Tibial nerve (tissue), 4 donors: ENCODE results near the gene CTNNA1. TPM values are rescaled to one million over a fixed set of nuclear protein-coding genes. Genes with fewer than 3 reads are reported as not detected.
"Not testable (repeated sequence)": the region's sequence is repeated elsewhere in the genome, so short reads cannot be mapped to it uniquely, and the experiment has no call there.

Experiments used
- DNase-seq, 2 donors: peaks; one replicate each; pipeline ENCODE4 v3.0.0-alpha.2; 2019; ENCODE audit warnings: low spot score in 2 of 2
- H3K27ac ChIP-seq, 4 donors: fragments of 200-600 bp; sonication (generic) in 3 of 4; one replicate each; pipeline ENCODE4 v1.5.1; 2017 to 2019; ENCODE audit warnings: mild to moderate bottlenecking in 1 of 4
- H3K27me3 ChIP-seq, 2 donors: fragments of 200-600 bp; sonication (generic) in 1 of 2; one replicate each; pipeline versions ENCODE4 v1.5.1 to v1.6.0; 2017 to 2019
- H3K36me3 ChIP-seq, 3 donors: fragments of 200-600 bp; sonication (generic); one replicate each; pipeline ENCODE4 v1.5.1; 2018 to 2019
- H3K4me1 ChIP-seq, 4 donors: fragments of 200-600 bp; sonication (generic) in 3 of 4; one replicate each; pipeline ENCODE4 v1.5.1; 2017 to 2019
- H3K4me3 ChIP-seq, 4 donors: fragments of 200-600 bp; sonication (generic) in 3 of 4; one replicate each; pipeline ENCODE4 v1.5.1; 2017 to 2019; ENCODE audit warnings: mild to moderate bottlenecking in 1 of 4, moderate library complexity in 1 of 4
- H3K9me3 ChIP-seq, 4 donors: fragments of 200-600 bp; sonication (generic) in 3 of 4; one replicate each; pipeline ENCODE4 v1.5.1; 2017 to 2019
- CTCF ChIP-seq, 5 experiments: fragments of 200-600 bp in 3 of 5; fragments of 450-650 bp in 2 of 5; sonication (generic) in 3 of 5; IDR thresholded peaks; one replicate each; pipeline ENCODE4 v1.5.1; 2016 to 2019; ENCODE audit warnings: antibody characterized with exemption in 5 of 5, mild to moderate bottlenecking in 3 of 5, moderate library complexity in 2 of 5
- EP300 ChIP-seq, 2 donors: sonication (generic); formaldehyde crosslinking; IDR thresholded peaks; one replicate each; pipeline ENCODE4 v1.6.1; 2017; ENCODE audit warnings: antibody characterized with exemption in 2 of 2, mild to moderate bottlenecking in 1 of 2
- POLR2A ChIP-seq, 2 donors: fragments of 450-650 bp; IDR thresholded peaks; one replicate each; pipeline ENCODE4 v1.6.1; 2017; ENCODE audit warnings: antibody characterized with exemption in 2 of 2, mild to moderate bottlenecking in 2 of 2, moderate library complexity in 2 of 2
- WGBS, 2 donors: methylation state at CpG; one replicate each; pipeline ENCODE4 v1.1.5; 2018; 5-methylcytosine and 5-hydroxymethylcytosine counted together
- total RNA-seq, 4 donors: library from RNA; depleted of rRNA; stranded (reverse); fragments of >200 nt; gene quantifications; one replicate each; pipeline ENCODE4 v1.1.0, GENCODE V29; 2016

The CTNNA1 gene, protein sequence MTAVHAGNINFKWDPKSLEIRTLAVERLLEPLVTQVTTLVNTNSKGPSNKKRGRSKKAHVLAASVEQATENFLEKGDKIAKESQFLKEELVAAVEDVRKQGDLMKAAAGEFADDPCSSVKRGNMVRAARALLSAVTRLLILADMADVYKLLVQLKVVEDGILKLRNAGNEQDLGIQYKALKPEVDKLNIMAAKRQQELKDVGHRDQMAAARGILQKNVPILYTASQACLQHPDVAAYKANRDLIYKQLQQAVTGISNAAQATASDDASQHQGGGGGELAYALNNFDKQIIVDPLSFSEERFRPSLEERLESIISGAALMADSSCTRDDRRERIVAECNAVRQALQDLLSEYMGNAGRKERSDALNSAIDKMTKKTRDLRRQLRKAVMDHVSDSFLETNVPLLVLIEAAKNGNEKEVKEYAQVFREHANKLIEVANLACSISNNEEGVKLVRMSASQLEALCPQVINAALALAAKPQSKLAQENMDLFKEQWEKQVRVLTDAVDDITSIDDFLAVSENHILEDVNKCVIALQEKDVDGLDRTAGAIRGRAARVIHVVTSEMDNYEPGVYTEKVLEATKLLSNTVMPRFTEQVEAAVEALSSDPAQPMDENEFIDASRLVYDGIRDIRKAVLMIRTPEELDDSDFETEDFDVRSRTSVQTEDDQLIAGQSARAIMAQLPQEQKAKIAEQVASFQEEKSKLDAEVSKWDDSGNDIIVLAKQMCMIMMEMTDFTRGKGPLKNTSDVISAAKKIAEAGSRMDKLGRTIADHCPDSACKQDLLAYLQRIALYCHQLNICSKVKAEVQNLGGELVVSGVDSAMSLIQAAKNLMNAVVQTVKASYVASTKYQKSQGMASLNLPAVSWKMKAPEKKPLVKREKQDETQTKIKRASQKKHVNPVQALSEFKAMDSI
- 100 to 1,000 TPM; 292 to 447 (median 321) TPM for total RNA-seq

- Histone ChIP-seq H3K27ac (peak within 1 kb of the TSS; percentile 95 to 100 (median 99)), H3K4me1 (peaks cover 0 to 49% (median 18%) of the 10 kb centered on the region in 4 donors), H3K27me3 (no peaks in the 10 kb centered on the region), H3K4me3 (peak within 1 kb of the TSS; percentile 77 to 99 (median 92)), H3K9me3 (no peaks in the 10 kb centered on the region), H3K36me3 (peaks cover 0 to 7% (median 0%) of the 10 kb centered on the region in 3 donors)
- peak; percentile 57 to 66 for DNase-seq
- TF ChIP-seq CTCF (IDR thresholded peaks at IDR 0.05) (peak in 1 of 5 experiments; percentile 29), EP300 (IDR thresholded peaks at IDR 0.05) (peak; percentile 20 to 81), POLR2A (IDR thresholded peaks at IDR 0.05) (peak; percentile 71 to 73)
- WGBS, 2 donors: 0 to 3% methylated on average over 34 to 51 of the region's 102 CpGs
Measured at GRCh38 chr5:138752951-138753793, at the start of gene CTNNA1. CTNNA1 (plus strand) TSS chr5:138753425; CDS start chr5:138781925, 28,500 bp downstream.

GRCh38 chr5:138703777-138704176, 49.4 kb upstream of the CTNNA1 start:
- DNase-seq: not testable (repeated sequence)

DNA sequence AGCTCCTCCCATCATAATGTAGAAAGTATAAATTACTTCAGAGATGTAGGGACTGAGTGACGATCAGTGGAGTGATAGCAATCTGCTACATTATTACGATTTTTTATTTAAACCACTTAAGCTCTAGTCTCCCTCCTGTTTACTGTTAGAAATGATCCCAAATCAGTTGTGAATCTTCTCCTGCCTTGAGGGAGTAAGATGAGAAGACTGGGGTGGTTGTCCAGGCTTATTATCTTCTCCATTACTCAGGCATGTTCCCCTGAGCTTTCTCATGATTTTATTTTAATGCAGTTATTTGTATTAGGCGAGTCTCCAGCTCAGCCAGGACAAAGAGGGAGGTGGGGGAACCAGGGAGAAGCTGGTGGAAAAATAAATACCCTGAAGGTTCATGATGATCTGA, 48.2 kb upstream of the CTNNA1 start:
- Histone ChIP-seq H3K27ac (no peak overlapping the region), H3K4me1 (peaks cover 0 to 23% (median 2%) of the 10 kb centered on the region in 4 donors), H3K4me3 (no peak overlapping the region), H3K36me3 (no peaks in the 10 kb centered on the region), H3K27me3 (no peaks in the 10 kb centered on the region), H3K9me3 (no peaks in the 10 kb centered on the region)
- 36 to 39% methylated on average over 3 of the region's 3 CpGs for WGBS, 2 donors
- no peak for DNase-seq
- TF ChIP-seq EP300 (IDR thresholded peaks at IDR 0.05) (no peak), CTCF (IDR thresholded peaks at IDR 0.05) (no peak), POLR2A (IDR thresholded peaks at IDR 0.05) (no peak)

More at GRCh38 chr5:138703777-138704176, 49.4 kb upstream of the CTNNA1 start:
- WGBS, 2 donors: 90 to 99% methylated on average over 3 of the region's 3 CpGs
- H3K4me1 ChIP-seq: peaks cover 0 to 23% (median 2%) of the 10 kb centered on the region in 4 donors
- not testable (repeated sequence) for H3K9me3 ChIP-seq, H3K36me3 ChIP-seq, H3K27ac ChIP-seq, H3K4me3 ChIP-seq, H3K27me3 ChIP-seq

DNA sequence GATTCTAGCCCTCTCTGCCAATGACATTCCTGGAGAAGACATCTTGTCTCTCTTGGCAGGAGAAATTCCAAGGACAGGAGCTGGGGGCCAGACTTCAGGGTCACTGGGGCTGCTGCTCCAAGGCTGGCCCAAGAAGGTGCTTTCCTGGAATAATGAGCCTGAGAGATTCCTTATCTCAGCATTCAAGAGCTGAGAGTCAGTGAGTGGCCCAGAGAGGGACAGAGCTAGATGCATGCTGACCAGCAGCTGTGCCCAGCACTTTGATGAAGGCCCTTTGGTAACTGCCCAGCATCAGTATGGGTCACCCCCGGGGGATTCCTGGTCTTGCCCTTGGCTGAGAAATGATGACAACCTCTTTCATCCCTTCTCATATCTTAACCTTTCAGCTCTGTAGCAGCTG, 47.7 kb upstream of the CTNNA1 start:
- peaks cover 0 to 23% (median 2%) of the 10 kb centered on the region in 4 donors for H3K4me1 ChIP-seq
- TF ChIP-seq CTCF (IDR thresholded peaks at IDR 0.05): no peak
- no peak for TF ChIP-seq POLR2A (IDR thresholded peaks at IDR 0.05)
- TF ChIP-seq EP300 (IDR thresholded peaks at IDR 0.05): no peak
- H3K4me3 ChIP-seq: no peak overlapping the region
- H3K27ac ChIP-seq: no peak overlapping the region
- 76 to 93% methylated on average over 1 of the region's 1 CpG for WGBS, 2 donors
- no peak for DNase-seq
- H3K9me3 ChIP-seq: no peaks in the 10 kb centered on the region
- H3K27me3 ChIP-seq: no peaks in the 10 kb centered on the region
- H3K36me3 ChIP-seq: no peaks in the 10 kb centered on the region
